H1 (cell line): Measurements from ENCODE around the gene H1-8.

Experiments used
- CBX5 ChIP-seq: fragments of 300-800, 300-1000 bp; sonication (generic); IDR thresholded peaks from 2 replicates; pipeline ENCODE4 v1.7.1; 2016; ENCODE audit warnings: antibody characterized with exemption, low read length, low read depth
- CHD2 ChIP-seq: IDR thresholded peaks from 2 replicates; pipeline ENCODE4 v1.6.1; 2012; ENCODE audit warnings: low read length, improper control_type of control experiment
- POLR2AphosphoS5 ChIP-seq: IDR thresholded peaks from 2 replicates; pipeline ENCODE4 v1.6.1; 2011; ENCODE audit warnings: low read depth, low read length
- SIN3A ChIP-seq, 2 experiments: IDR thresholded peaks in 1 of 2; conservative IDR thresholded peaks in 1 of 2; 2 replicates each; pipeline ENCODE4 v1.6.1; 2011 to 2012; ENCODE audit warnings: low read length in 2 of 2, improper control_type of control experiment in 1 of 2, low read depth in 1 of 2, mild to moderate bottlenecking in 1 of 2
- TAF1 ChIP-seq: IDR thresholded peaks from 2 replicates; pipeline ENCODE4 v1.6.1; 2011; ENCODE audit warnings: mild to moderate bottlenecking, low read depth, low read length
- TF ChIP-seq, protein P1 (sequence below), 3 experiments: IDR thresholded peaks; 1 replicate in 2 of 3; 2 replicates in 1 of 3; pipeline versions ENCODE4 v1.5.1 to v1.6.1; 2011; ENCODE audit warnings: low read length in 3 of 3, mild to moderate bottlenecking in 3 of 3, inconsistent platforms in 2 of 3, low read depth in 1 of 3, moderate library complexity in 1 of 3; ENCODE audit not compliant: insufficient read depth in 1 of 3; ENCODE audit errors: control extremely low read depth in 1 of 3
- TF ChIP-seq, protein P2 (sequence below): IDR thresholded peaks from 2 replicates; pipeline ENCODE4 v1.6.1; 2012; ENCODE audit warnings: inconsistent platforms

DNA sequence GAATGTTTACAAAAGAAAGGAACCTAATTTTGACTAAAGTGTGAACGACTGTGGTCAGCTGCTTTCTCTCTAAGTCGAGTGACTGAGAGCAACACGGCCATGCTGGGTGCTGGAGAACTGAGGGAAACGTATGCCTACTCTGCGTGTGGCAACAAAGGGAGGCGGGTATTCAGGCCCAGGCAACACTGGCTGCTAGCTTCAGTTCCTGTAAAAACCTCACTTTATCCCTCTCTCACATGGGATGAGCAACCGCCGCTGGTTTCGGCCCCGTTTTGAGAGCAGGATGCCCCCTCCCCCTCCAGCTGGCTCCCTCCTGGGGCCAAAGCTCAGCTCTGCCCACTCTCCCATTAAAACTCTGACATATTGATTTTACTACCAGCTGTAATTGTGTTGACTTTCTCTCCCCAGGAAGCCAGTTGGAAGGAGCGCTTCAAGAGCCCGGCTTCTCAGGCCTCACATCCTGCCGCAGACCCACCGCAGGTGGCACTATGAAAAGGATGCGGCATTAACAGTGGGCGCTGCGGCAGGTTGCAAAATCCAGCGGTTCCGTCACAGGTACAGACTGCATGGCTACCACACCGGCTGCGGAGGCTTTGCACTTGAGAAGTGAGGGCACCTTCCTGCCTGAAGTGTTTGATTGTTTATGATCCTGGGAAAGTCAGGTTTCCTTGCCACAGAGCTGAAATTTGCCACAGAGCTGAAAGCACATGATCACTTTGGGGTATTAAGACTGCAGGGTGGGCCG is 50.8 kb downstream of the H1-8 start:
- TF ChIP-seq CBX5, result no peak
- no peak for TF ChIP-seq TAF1
- TF ChIP-seq, protein P1, sequence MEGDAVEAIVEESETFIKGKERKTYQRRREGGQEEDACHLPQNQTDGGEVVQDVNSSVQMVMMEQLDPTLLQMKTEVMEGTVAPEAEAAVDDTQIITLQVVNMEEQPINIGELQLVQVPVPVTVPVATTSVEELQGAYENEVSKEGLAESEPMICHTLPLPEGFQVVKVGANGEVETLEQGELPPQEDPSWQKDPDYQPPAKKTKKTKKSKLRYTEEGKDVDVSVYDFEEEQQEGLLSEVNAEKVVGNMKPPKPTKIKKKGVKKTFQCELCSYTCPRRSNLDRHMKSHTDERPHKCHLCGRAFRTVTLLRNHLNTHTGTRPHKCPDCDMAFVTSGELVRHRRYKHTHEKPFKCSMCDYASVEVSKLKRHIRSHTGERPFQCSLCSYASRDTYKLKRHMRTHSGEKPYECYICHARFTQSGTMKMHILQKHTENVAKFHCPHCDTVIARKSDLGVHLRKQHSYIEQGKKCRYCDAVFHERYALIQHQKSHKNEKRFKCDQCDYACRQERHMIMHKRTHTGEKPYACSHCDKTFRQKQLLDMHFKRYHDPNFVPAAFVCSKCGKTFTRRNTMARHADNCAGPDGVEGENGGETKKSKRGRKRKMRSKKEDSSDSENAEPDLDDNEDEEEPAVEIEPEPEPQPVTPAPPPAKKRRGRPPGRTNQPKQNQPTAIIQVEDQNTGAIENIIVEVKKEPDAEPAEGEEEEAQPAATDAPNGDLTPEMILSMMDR (IDR thresholded peaks at IDR 0.05; ENCODE audit: control extremely low read depth in 1 of 3, insufficient read depth in 1 of 3, low read depth in 1 of 3, low read length in 3 of 3), result no peak
- TF ChIP-seq SIN3A (conservative IDR thresholded peaks at IDR 0.05 in 1 of 2, IDR thresholded peaks at IDR 0.05 in 1 of 2; ENCODE audit: low read depth in 1 of 2, low read length in 2 of 2), result no peak
- no peak for TF ChIP-seq POLR2AphosphoS5
- TF ChIP-seq, protein P2, sequence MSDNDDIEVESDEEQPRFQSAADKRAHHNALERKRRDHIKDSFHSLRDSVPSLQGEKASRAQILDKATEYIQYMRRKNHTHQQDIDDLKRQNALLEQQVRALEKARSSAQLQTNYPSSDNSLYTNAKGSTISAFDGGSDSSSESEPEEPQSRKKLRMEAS, result no peak
- no peak for TF ChIP-seq CHD2
